Endothelial cell of umbilical vein (primary cell): Measurements from ENCODE around the gene PDPN. TPM values are rescaled to one million over a fixed set of nuclear protein-coding genes. Genes with fewer than 3 reads are reported as not detected.

Source experiments
- BruUV-seq: library from RNA; stranded (reverse); fragments of 400-500 nt; replicated peaks from 2 replicates; lab custom pipeline; 2021; lab: Mats Ljungman, UMichigan
- CTCF ChIA-PET: fragments of 300-600, 350-600 bp; sonication (Branson Sonifier 250); formaldehyde crosslinking; loops from one replicate; lab custom pipeline; 2021; ENCODE audit warnings: antibody characterized with exemption, inconsistent platforms; lab: Charles Lee
- POLR2A ChIA-PET: fragments of 300-600, 350-600 bp; sonication (Branson Sonifier 250); formaldehyde crosslinking; loops from one replicate; lab custom pipeline; 2021; ENCODE audit warnings: antibody characterized with exemption, inconsistent platforms; lab: Charles Lee
- DNase-seq: peaks from one replicate; pipeline ENCODE4 v3.0.0-alpha.2; 2011; ENCODE audit warnings: low read depth, low spot score
- FAIRE-seq: peaks from 2 replicates; lab custom pipeline; 2011; peaks lifted over from hg19 to GRCh38; lab: Jason Lieb, UNC
- H2AFZ ChIP-seq: 2 replicates; pipeline ENCODE4 v1.6.0; 2012; ENCODE audit warnings: low read depth, low read length, control low read depth, inconsistent platforms
- H3K27ac ChIP-seq: 2 replicates; pipeline ENCODE4 v1.5.1; 2011; ENCODE audit warnings: low read depth, mild to moderate bottlenecking, control low read depth, low read length, moderate library complexity; ENCODE audit not compliant: insufficient read depth
- H3K27me3 ChIP-seq, 2 experiments: 2 replicates each; pipeline versions ENCODE4 v1.6.0 to v1.6.1; 2011; ENCODE audit warnings: low read length in 2 of 2, mixed read lengths in 1 of 2; ENCODE audit not compliant: control insufficient read depth in 2 of 2, insufficient read depth in 2 of 2
- H3K36me3 ChIP-seq, 2 experiments: 2 replicates in 1 of 2; 3 replicates in 1 of 2; pipeline ENCODE4 v1.5.1; 2011; ENCODE audit warnings: low read length in 2 of 2, mild to moderate bottlenecking in 1 of 2, moderate library complexity in 1 of 2; ENCODE audit not compliant: control insufficient read depth in 2 of 2, insufficient read depth in 2 of 2; ENCODE audit errors: extremely low read depth in 1 of 2
- H3K4me1 ChIP-seq: 3 replicates; pipeline ENCODE4 v1.5.1; 2011; ENCODE audit warnings: mild to moderate bottlenecking, low read length; ENCODE audit not compliant: control insufficient read depth, insufficient read depth; ENCODE audit errors: extremely low read depth
- H3K4me2 ChIP-seq: 2 replicates; pipeline ENCODE4 v1.6.1; 2011; ENCODE audit warnings: low read length, control low read depth, mixed read lengths; ENCODE audit not compliant: insufficient read depth
- H3K4me3 ChIP-seq, 3 experiments: fragments of 200-600 bp in 1 of 3; sonication (generic), shearing (Covaris generic) in 1 of 3; replicated peaks in 1 of 3; 2 replicates each; pipeline ENCODE4 v1.5.1; 2011 to 2016; ENCODE audit warnings: control low read depth in 3 of 3, low read length in 3 of 3, mild to moderate bottlenecking in 2 of 3, inconsistent platforms in 1 of 3, low read depth in 1 of 3, moderate library complexity in 1 of 3; ENCODE audit not compliant: insufficient read depth in 1 of 3
- H3K79me2 ChIP-seq: 2 replicates; pipeline ENCODE4 v1.6.0; 2012; ENCODE audit warnings: low read length, inconsistent platforms; ENCODE audit not compliant: control insufficient read depth, insufficient read depth
- H3K9ac ChIP-seq: replicated peaks from 2 replicates; pipeline ENCODE3; 2011; ENCODE audit warnings: low read length, control low read depth; ENCODE audit not compliant: insufficient read depth; ENCODE audit errors: extremely low read depth
- H3K9me1 ChIP-seq: replicated peaks from 3 replicates; pipeline ENCODE4 v1.6.0; 2011; ENCODE audit warnings: mild to moderate bottlenecking, low read length; ENCODE audit not compliant: control insufficient read depth, insufficient read depth; ENCODE audit errors: extremely low read depth
- H3K9me3 ChIP-seq: replicated peaks from 2 replicates; pipeline ENCODE4 v1.5.1; 2012; ENCODE audit warnings: low read length, inconsistent platforms; ENCODE audit not compliant: control insufficient read depth, insufficient read depth
- H4K20me1 ChIP-seq: replicated peaks from 2 replicates; pipeline ENCODE3; 2011; ENCODE audit warnings: mild to moderate bottlenecking, low read length; ENCODE audit not compliant: control insufficient read depth, insufficient read depth; ENCODE audit errors: extremely low read depth
- EZH2 ChIP-seq: IDR thresholded peaks from 2 replicates; pipeline ENCODE4 v1.6.1; 2012; ENCODE audit warnings: borderline replicate concordance, low read depth, mild to moderate bottlenecking, moderate library complexity, low read length, inconsistent platforms; ENCODE audit not compliant: severe bottlenecking
- FOS ChIP-seq: IDR thresholded peaks from 2 replicates; pipeline ENCODE4 v1.6.1; 2011; ENCODE audit warnings: mild to moderate bottlenecking, low read length, moderate library complexity, borderline replicate concordance; ENCODE audit not compliant: insufficient read depth
- GATA2 ChIP-seq: IDR thresholded peaks from 2 replicates; pipeline ENCODE4 v1.7.0; 2011; ENCODE audit warnings: low read depth, mild to moderate bottlenecking, moderate library complexity, mixed read lengths, low read length; ENCODE audit not compliant: insufficient read length, insufficient read depth
- JUN ChIP-seq: IDR thresholded peaks from 2 replicates; pipeline ENCODE4 v1.6.1; 2011; ENCODE audit warnings: borderline replicate concordance, low read depth; ENCODE audit not compliant: insufficient read length, insufficient read depth
- MYC ChIP-seq: IDR thresholded peaks from one replicate; pipeline ENCODE4 v1.6.1; 2011; ENCODE audit warnings: mild to moderate bottlenecking, low read depth, low read length
- POLR2A ChIP-seq: IDR thresholded peaks from 2 replicates; pipeline ENCODE4 v1.6.1; 2012; ENCODE audit warnings: low read depth, mild to moderate bottlenecking, control low read depth, low read length
- POLR2AphosphoS5 ChIP-seq: IDR thresholded peaks from 2 replicates; pipeline ENCODE4 v1.6.1; 2012; ENCODE audit warnings: low read depth, mild to moderate bottlenecking, control low read depth, low read length, moderate library complexity; ENCODE audit not compliant: insufficient read depth
- dilution Hi-C: fragments of 300-500 bp; cut with MboI; formaldehyde crosslinking; loops from one replicate; pipeline ENCODE4 v1.15.0; 2019; ENCODE audit warnings: low sequenced_read_pairs; ENCODE audit not compliant: extremely low pct_ligation_motif_present
- intact Hi-C: fragments of 100-400 bp; cut with micrococcal nuclease; formaldehyde crosslinking; loops from one replicate; pipeline ENCODE4 v1.10.0; 2022
- polyA plus RNA-seq, 4 experiments: library from polyadenylated mRNA; depleted of rRNA in 3 of 4; stranded (reverse) in 3 of 4; unstranded in 1 of 4; fragments of >200 nt; gene quantifications; 2 replicates each; pipeline versions ENCODE4 v1.2.1 to v1.2.3, GENCODE V29; 2011 to 2012; ENCODE audit warnings: missing spikeins in 1 of 4
- total RNA-seq: library from RNA; stranded (reverse); gene quantifications from 2 replicates; pipeline ENCODE4 v1.2.3, GENCODE V29; 2021
- TF ChIP-seq, protein P1 (sequence below): IDR thresholded peaks from 2 replicates; pipeline ENCODE4 v1.6.1; 2011; ENCODE audit not compliant: insufficient read depth, insufficient read length
- TF ChIP-seq, protein P2 (sequence below), 2 donors: IDR thresholded peaks; 1 replicate in 1 of 2; 2 replicates in 1 of 2; pipeline ENCODE4 v1.5.1; 2011; ENCODE audit warnings: low read length in 2 of 2, mild to moderate bottlenecking in 2 of 2, moderate library complexity in 2 of 2, control low read depth in 1 of 2, inconsistent platforms in 1 of 2, low read depth in 1 of 2; ENCODE audit not compliant: insufficient read depth in 1 of 2; ENCODE audit errors: extremely low read depth in 1 of 2

PDPN gene
- total and polyA plus RNA-seq, 2 donors (not counting 3 experiments of a cell fraction or from before 2014, with no cell fraction given): not detected

DNA sequence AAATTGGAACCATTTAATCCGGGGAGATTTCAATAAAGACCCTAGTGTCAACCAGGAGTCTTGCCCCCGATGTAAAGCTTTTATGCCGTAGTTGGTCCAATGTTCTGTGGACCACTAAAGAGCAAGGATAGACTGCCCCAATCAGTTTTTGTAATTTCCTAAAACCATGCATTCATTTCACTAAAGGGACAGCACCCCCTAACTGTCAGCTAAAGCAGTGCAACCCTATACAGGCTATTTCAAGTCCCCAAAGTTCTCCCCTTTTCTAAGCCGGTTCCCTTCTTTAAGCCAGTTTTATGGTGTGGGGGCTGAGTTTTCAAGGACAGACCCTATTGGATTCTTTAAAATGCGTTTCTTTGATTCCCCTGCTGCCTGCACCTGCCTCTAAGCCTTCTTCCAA, 12.7 kb upstream of the PDPN start:
- no peaks in the 10 kb centered on the region for H3K9me3 ChIP-seq
- BruUV-seq: no TSS peak
- intact Hi-C loops (no loop called here), dilution Hi-C loops (no loop called here)
- no peak overlapping the region for H3K9ac ChIP-seq
- CTCF ChIA-PET: no interaction called here
- DNase-seq: no peak
- no peaks in the 10 kb centered on the region for H3K36me3 ChIP-seq
- H3K4me2 ChIP-seq: no peak overlapping the region
- H2AFZ ChIP-seq: no peak overlapping the region
- POLR2A ChIA-PET: no interaction called here
- no peaks in the 10 kb centered on the region for H3K9me1 ChIP-seq
- no peaks in the 10 kb centered on the region for H3K27me3 ChIP-seq
- TF ChIP-seq, protein P1, sequence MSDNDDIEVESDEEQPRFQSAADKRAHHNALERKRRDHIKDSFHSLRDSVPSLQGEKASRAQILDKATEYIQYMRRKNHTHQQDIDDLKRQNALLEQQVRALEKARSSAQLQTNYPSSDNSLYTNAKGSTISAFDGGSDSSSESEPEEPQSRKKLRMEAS: no peak
- no peak for TF ChIP-seq EZH2
- TF ChIP-seq GATA2: no peak
- TF ChIP-seq JUN: no peak
- TF ChIP-seq POLR2AphosphoS5: no peak
- TF ChIP-seq, protein P2, sequence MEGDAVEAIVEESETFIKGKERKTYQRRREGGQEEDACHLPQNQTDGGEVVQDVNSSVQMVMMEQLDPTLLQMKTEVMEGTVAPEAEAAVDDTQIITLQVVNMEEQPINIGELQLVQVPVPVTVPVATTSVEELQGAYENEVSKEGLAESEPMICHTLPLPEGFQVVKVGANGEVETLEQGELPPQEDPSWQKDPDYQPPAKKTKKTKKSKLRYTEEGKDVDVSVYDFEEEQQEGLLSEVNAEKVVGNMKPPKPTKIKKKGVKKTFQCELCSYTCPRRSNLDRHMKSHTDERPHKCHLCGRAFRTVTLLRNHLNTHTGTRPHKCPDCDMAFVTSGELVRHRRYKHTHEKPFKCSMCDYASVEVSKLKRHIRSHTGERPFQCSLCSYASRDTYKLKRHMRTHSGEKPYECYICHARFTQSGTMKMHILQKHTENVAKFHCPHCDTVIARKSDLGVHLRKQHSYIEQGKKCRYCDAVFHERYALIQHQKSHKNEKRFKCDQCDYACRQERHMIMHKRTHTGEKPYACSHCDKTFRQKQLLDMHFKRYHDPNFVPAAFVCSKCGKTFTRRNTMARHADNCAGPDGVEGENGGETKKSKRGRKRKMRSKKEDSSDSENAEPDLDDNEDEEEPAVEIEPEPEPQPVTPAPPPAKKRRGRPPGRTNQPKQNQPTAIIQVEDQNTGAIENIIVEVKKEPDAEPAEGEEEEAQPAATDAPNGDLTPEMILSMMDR (IDR thresholded peaks at IDR 0.05; ENCODE audit: extremely low read depth in 1 of 2, insufficient read depth in 1 of 2, low read depth in 1 of 2, low read length in 2 of 2): no peak
- no peak for TF ChIP-seq MYC
- no peak for TF ChIP-seq POLR2A
- no peak for TF ChIP-seq FOS
- H4K20me1 ChIP-seq: no peaks in the 10 kb centered on the region
- no peak overlapping the region for H3K4me3 ChIP-seq
- no peak for FAIRE-seq
- no peaks in the 10 kb centered on the region for H3K4me1 ChIP-seq
- H3K27ac ChIP-seq: no peak overlapping the region
- no peaks in the 10 kb centered on the region for H3K79me2 ChIP-seq
